Measurements from ENCODE around the gene TRMT10A. TPM values are rescaled to one million over a fixed set of nuclear protein-coding genes. Genes with fewer than 3 reads are reported as not detected.

Gene TRMT10A
- total and polyA plus RNA-seq, 10 of the 15 experiments (the other 5 are each of a cell fraction or from before 2014, with no cell fraction given), result 4.5 to 13.4 (median 9.2) TPM

- TF ChIP-seq E4F1 (IDR thresholded peaks at IDR 0.05; ENCODE audit: borderline replicate concordance, partially characterized antibody) (no peak), TCF12 (IDR thresholded peaks at IDR 0.05; ENCODE audit: low read depth, low read length) (no peak)
These were observed 14.9 kb upstream of the TRMT10A start (continued) for GRCh38 chr4:99578714-99579113.

GRCh38 chr4:99574530-99575324 is 10.9 kb upstream of the TRMT10A start, which contains the start of gene MTTP:
Gene MTTP (plus strand): TSS chr4:99574824. CDS start chr4:99574910, 86 bp downstream.
- Histone ChIP-seq H3K4me2 (ENCODE audit: control insufficient read depth, insufficient read depth) (peak within 1 kb of the TSS; percentile 87), H3K36me3 (ENCODE audit: control insufficient read depth in 2 of 2, insufficient read depth in 2 of 2, low read length in 1 of 2) (no peaks in the 10 kb centered on the region), H2AFZ (ENCODE audit: control insufficient read depth, low read depth, low read length) (peak within 1 kb of the TSS; percentile 90), H3K79me2 (ENCODE audit: control insufficient read depth, insufficient read depth, low read length) (no peaks in the 10 kb centered on the region), H3K4me3 (peak within 1 kb of the TSS; percentile 32; the same call in 1 of the 2 replicates), H3K27me3 (replicated peaks in 1 of 2; ENCODE audit: control insufficient read depth in 2 of 2, insufficient read depth in 2 of 2, low read length in 1 of 2) (no peaks in the 10 kb centered on the region), H4K20me1 (ENCODE audit: control insufficient read depth, insufficient read depth) (no peaks in the 10 kb centered on the region), H3K4me1 (ENCODE audit: control insufficient read depth, insufficient read depth, low read length) (peaks cover 7% of the 10 kb centered on the region), H3K9me3 (replicated peaks; ENCODE audit: control insufficient read depth, insufficient read depth, low read length) (no peaks in the 10 kb centered on the region), H3K9ac (ENCODE audit: control insufficient read depth, insufficient read depth, low read length) (no peak within 1 kb of the TSS), H3K27ac (ENCODE audit: control insufficient read depth, insufficient read depth) (peak within 1 kb of the TSS; percentile 55)
- 9% methylated on average over 3 of the region's 3 CpGs for WGBS (ENCODE audit: insufficient coverage, insufficient replicate concordance, low lambda C conversion rate, missing lambda C conversion rate)
- DNase-seq (ENCODE audit: low read depth, low spot score) (no peak), FAIRE-seq (peak; percentile 90), ATAC-seq (peak; percentile 78)
- intact Hi-C loops (cut with micrococcal nuclease; ENCODE audit: unreplicated experiment), result no loop called here
- POLR2A ChIA-PET, result interaction anchor here (0.6 to 1.4 kb wide), 2 partner anchors 11 to 276 kb away, joined by 5 read pairs; partner anchors contain the start of gene TRMT10A
- RAD21 ChIA-PET (ENCODE audit: unreplicated experiment), result interaction anchor here (0.7 to 0.9 kb wide), 2 partner anchors 9 to 11 kb away, joined by 3 read pairs; partner anchors contain the start of gene TRMT10A
- CTCF ChIA-PET, result interaction anchor here (0.9 to 1.2 kb wide), 4 partner anchors 11 to 233 kb away, joined by 3 to 7 read pairs (median 4); partner anchors contain the start of gene TRMT10A
- BruUV-seq (replicated peaks), result no TSS peak
- SMC1A ChIA-PET (ENCODE audit: uncharacterized antibody, unreplicated experiment), result interaction anchor here (0.6 to 2.1 kb wide), 4 partner anchors 8 to 237 kb away, joined by 3 to 9 read pairs (median 6); partner anchors contain the start of gene TRMT10A
- in situ Hi-C loops (cut with MboI), result no loop called here
- peak; percentile 87 for TF ChIP-seq SPI1 (IDR thresholded peaks at IDR 0.05; ENCODE audit: borderline replicate concordance, insufficient read depth, low read depth, low read length)
- no peak for TF ChIP-seq NFIC (IDR thresholded peaks at IDR 0.05; ENCODE audit: low read depth, low read length)
- no peak for TF ChIP-seq E2F8 (IDR thresholded peaks at IDR 0.05; ENCODE audit: low read depth, partially characterized antibody)
- TF ChIP-seq RAD21 (IDR thresholded peaks at IDR 0.05; ENCODE audit: insufficient read depth, low read depth, low read length), result no peak
- no peak for TF ChIP-seq ATF7 (IDR thresholded peaks at IDR 0.05; ENCODE audit: low read depth)
- no peak for TF ChIP-seq EED (IDR thresholded peaks at IDR 0.05; ENCODE audit: low read depth)
- no peak for TF ChIP-seq PAX8 (IDR thresholded peaks at IDR 0.05)
- no peak for TF ChIP-seq PML (IDR thresholded peaks at IDR 0.05; ENCODE audit: low read length)
- no peak for TF ChIP-seq RAD51 (IDR thresholded peaks at IDR 0.05)
- TF ChIP-seq BRCA1 (IDR thresholded peaks at IDR 0.05; ENCODE audit: low read depth, low read length), result no peak
- peak; percentile 61; the same call in 1 of the 2 replicates for TF ChIP-seq BMI1 (IDR thresholded peaks at IDR 0.05; ENCODE audit: borderline replicate concordance)
